Mesodermal cell (in vitro differentiated cells): Measurements from ENCODE around the gene ANXA8. TPM values are rescaled to one million over a fixed set of nuclear protein-coding genes. Genes with fewer than 3 reads are reported as not detected.
"Not testable (repeated sequence)": the region's sequence is repeated elsewhere in the genome, so short reads cannot be mapped to it uniquely, and the experiment has no call there.

ENCODE experiments used
- H3K27ac ChIP-seq: 2 replicates; pipeline ENCODE4 v1.7.0; 2013; ENCODE audit warnings: mild to moderate bottlenecking, low read depth, low read length, moderate library complexity; ENCODE audit not compliant: severe bottlenecking
- H3K36me3 ChIP-seq: 2 replicates; pipeline ENCODE4 v1.7.1; 2013; ENCODE audit warnings: mild to moderate bottlenecking, low read length, moderate library complexity; ENCODE audit not compliant: control insufficient read depth, insufficient read depth
- H3K4me1 ChIP-seq: one replicate; pipeline ENCODE4 v1.7.1; 2013; ENCODE audit warnings: mild to moderate bottlenecking, low read length; ENCODE audit not compliant: insufficient read depth, control insufficient read depth, poor library complexity, severe bottlenecking
- H3K4me3 ChIP-seq: 2 replicates; pipeline ENCODE4 v1.7.0; 2013; ENCODE audit warnings: low read length, control low read depth, mild to moderate bottlenecking; ENCODE audit not compliant: insufficient read depth, poor library complexity, severe bottlenecking; ENCODE audit errors: extremely low read depth
- H3K9me3 ChIP-seq: 2 replicates; pipeline ENCODE4 v1.7.1; 2013; ENCODE audit warnings: mild to moderate bottlenecking, low read length, moderate library complexity; ENCODE audit not compliant: control insufficient read depth
- WGBS, 2 experiments: methylation state at CpG; one replicate each; pipeline ENCODE4 v1.1.5; 2013; ENCODE audit warnings: missing lambda C conversion rate in 2 of 2; ENCODE audit not compliant: insufficient coverage in 2 of 2; 5-methylcytosine and 5-hydroxymethylcytosine counted together
- polyA plus RNA-seq, 2 experiments: library from polyadenylated mRNA; stranded (reverse); fragments of 50-300 nt; gene quantifications; one replicate each; pipeline ENCODE4 v1.2.3, GENCODE V29; 2013

Gene ANXA8
- 2.1 TPM for polyA plus RNA-seq (2013, experiment 1 of 2)
- polyA plus RNA-seq (2013, experiment 2 of 2) = 4.3 TPM

GRCh38 chr10:47483923-47484322, at the start of gene ANXA8:
Gene ANXA8, minus strand, starts transcription at chr10:47484115. Its CDS starts 182 bp downstream, at chr10:47483933.
- not testable (repeated sequence) for H3K4me3 ChIP-seq, H3K27ac ChIP-seq, H3K36me3 ChIP-seq, H3K9me3 ChIP-seq, H3K4me1 ChIP-seq
- WGBS, 2 experiments = 100% methylated on average over 2 of the region's 11 CpGs; no CpG with 5 or more reads in 1 of the 2 experiments

GRCh38 chr10:47523475-47523874, 39.6 kb upstream of the ANXA8 start, which contains the start of gene AGAP9:
Gene AGAP9, minus strand, starts transcription at chr10:47523638. Its CDS starts 112 bp downstream, at chr10:47523526.
- not testable (repeated sequence) for H3K27ac ChIP-seq, H3K4me1 ChIP-seq, H3K9me3 ChIP-seq, H3K36me3 ChIP-seq, H3K4me3 ChIP-seq
- no CpG with 5 or more reads among the region's 20 CpGs for WGBS, 2 experiments

GRCh38 chr10:47502313-47502712, 18.4 kb upstream of the ANXA8 start:
- H3K9me3 ChIP-seq, H3K36me3 ChIP-seq, H3K4me1 ChIP-seq, H3K27ac ChIP-seq, H3K4me3 ChIP-seq: not testable (repeated sequence)
- no CpG with 5 or more reads among the region's 9 CpGs for WGBS, 2 experiments

- H3K36me3 ChIP-seq = not testable (repeated sequence)
Measured at GRCh38 chr10:47494226-47494625, 10.3 kb upstream of the ANXA8 start.

GRCh38 chr10:47491600-47491999, 7.7 kb upstream of the ANXA8 start, which contains the start of gene FAM25G:
Gene FAM25G, minus strand, starts transcription at chr10:47491700. Its CDS starts 26 bp downstream, at chr10:47491674.
- H3K4me1 ChIP-seq, H3K4me3 ChIP-seq, H3K36me3 ChIP-seq, H3K9me3 ChIP-seq, H3K27ac ChIP-seq: not testable (repeated sequence)
- no CpG with 5 or more reads among the region's 9 CpGs for WGBS, 2 experiments

More at GRCh38 chr10:47494226-47494625, 10.3 kb upstream of the ANXA8 start:
- H3K4me3 ChIP-seq, H3K27ac ChIP-seq, H3K4me1 ChIP-seq, H3K9me3 ChIP-seq: not testable (repeated sequence)
- no CpG with 5 or more reads among the region's 6 CpGs for WGBS, 2 experiments

GRCh38 chr10:47489630-47490029, 5.7 kb upstream of the ANXA8 start:
- not testable (repeated sequence) for H3K4me3 ChIP-seq, H3K36me3 ChIP-seq, H3K27ac ChIP-seq, H3K4me1 ChIP-seq, H3K9me3 ChIP-seq
- WGBS, 2 experiments = no CpG with 5 or more reads among the region's 7 CpGs

- not testable (repeated sequence) for H3K27ac ChIP-seq, H3K4me1 ChIP-seq, H3K4me3 ChIP-seq, H3K36me3 ChIP-seq, H3K9me3 ChIP-seq
- no CpG with 5 or more reads among the region's 4 CpGs for whole genome bisulfite sequencing, 2 experiments
Measured at GRCh38 chr10:47485943-47486342, 2.0 kb upstream of the ANXA8 start.

- H3K27ac ChIP-seq, H3K4me3 ChIP-seq, H3K36me3 ChIP-seq, H3K9me3 ChIP-seq, H3K4me1 ChIP-seq: not testable (repeated sequence)
- 96% methylated on average over 8 of the region's 11 CpGs; no CpG with 5 or more reads in 1 of the 2 experiments for WGBS, 2 experiments
Measured at GRCh38 chr10:47484786-47485185, 871 bp upstream of the ANXA8 start.

- H3K4me1 ChIP-seq, H3K36me3 ChIP-seq, H3K4me3 ChIP-seq, H3K9me3 ChIP-seq, H3K27ac ChIP-seq: not testable (repeated sequence)
- WGBS, 2 experiments = no CpG with 5 or more reads among the region's 1 CpG
Measured at GRCh38 chr10:47482367-47482766, 1.5 kb downstream of the ANXA8 start.

GRCh38 chr10:47481768-47482181, 2.1 kb downstream of the ANXA8 start:
- not testable (repeated sequence) for H3K4me1 ChIP-seq, H3K27ac ChIP-seq, H3K36me3 ChIP-seq, H3K9me3 ChIP-seq, H3K4me3 ChIP-seq
- no CpG with 5 or more reads among the region's 6 CpGs for WGBS, 2 experiments

- not testable (repeated sequence) for H3K36me3 ChIP-seq, H3K27ac ChIP-seq, H3K4me3 ChIP-seq, H3K9me3 ChIP-seq, H3K4me1 ChIP-seq
- WGBS, 2 experiments = no CpG with 5 or more reads among the region's 10 CpGs
Measured at GRCh38 chr10:47481182-47481766, 2.6 kb downstream of the ANXA8 start.
